ENCODE data around the gene UEVLD.

- TF ChIP-seq CTCF (IDR thresholded peaks at IDR 0.05; ENCODE audit: insufficient read depth, low read depth, low read length), result no peak
- TF ChIP-seq EZH2 (IDR thresholded peaks at IDR 0.05; ENCODE audit: insufficient read depth, low read length), result no peak
Observed at GRCh38 chr11:18580113-18580766, 8.3 kb downstream of the UEVLD start.

Data from astrocyte (in vitro differentiated cells and primary cell).